Stimulated activated naive CD4-positive, alpha-beta T cell (primary cell): ENCODE data around the gene ZNF606.
"Not testable (repeated sequence)": the region's sequence is repeated elsewhere in the genome, so short reads cannot be mapped to it uniquely, and the experiment has no call there.

Source experiments
- DNase-seq, 6 experiments: peaks; one replicate each; lab custom pipeline; 2025; lab: John Stamatoyannopoulos, UW

The ZNF606 gene

GRCh38 chr19:58010507-58010906, 7.9 kb upstream of the ZNF606 start:
- no peak for DNase-seq

DNA sequence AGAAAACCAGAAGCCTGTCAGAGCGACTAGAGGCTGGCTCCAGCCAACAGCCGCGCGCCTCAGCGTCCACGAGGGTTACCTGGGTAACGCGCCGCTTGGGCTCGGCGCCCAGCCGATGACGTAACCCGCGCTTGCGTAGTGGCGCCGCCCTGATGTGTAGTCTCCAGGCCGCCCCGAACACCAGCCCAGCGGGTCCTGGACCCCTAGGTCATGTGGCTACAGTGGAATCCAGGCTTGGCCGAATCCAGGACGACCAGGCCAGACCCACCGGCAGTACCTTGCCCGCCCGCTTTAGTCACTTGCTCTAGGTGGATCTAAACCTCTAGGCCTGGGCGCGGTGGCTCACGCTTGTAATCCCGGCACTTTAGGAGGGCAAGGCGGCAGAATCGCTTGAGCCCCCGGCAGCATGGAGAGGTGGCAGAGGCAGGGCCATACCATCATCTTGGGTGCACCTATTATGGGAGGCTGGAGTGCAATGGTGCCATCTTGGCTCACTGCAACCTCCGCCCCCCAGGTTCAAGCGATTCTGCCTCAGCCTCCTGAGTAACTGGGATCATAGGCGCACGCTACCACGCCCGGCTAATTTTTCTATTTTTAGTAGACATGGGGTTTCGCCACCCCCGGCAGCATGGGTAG, 7.2 kb upstream of the ZNF606 start:
- peak in 4 of 6 experiments; percentile 2 to 26 (median 19) for DNase-seq

DNA sequence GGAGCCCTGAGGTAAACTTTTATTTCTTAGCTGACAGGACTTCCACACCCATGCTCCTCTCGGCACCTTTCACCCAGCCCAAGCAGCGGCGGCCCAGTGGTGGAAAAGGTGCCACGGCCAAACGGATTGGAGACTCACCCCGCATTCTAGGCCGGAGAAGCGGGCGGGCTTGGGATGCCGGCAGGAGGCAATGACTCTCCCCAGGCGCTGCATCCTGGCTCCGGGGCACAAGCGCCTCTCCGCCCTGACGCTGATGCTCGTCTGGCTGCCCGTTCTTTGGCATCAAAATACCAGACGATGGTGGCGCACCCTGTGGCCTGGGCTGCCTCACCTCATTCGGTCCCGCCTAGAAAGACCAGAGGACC, 6.7 kb upstream of the ZNF606 start:
- no peak for DNase-seq

- not testable (repeated sequence) for DNase-seq
Measured at GRCh38 chr19:58008877-58009276, 6.3 kb upstream of the ZNF606 start.

- DNase-seq: no peak
Measured at GRCh38 chr19:58007285-58007684, 4.7 kb upstream of the ZNF606 start.

- DNase-seq: no peak
Measured at GRCh38 chr19:58003174-58003828, 681 bp upstream of the ZNF606 start.

GRCh38 chr19:58001895-58002369, 688 bp downstream of the ZNF606 start:
- peak in 3 of 6 experiments; percentile 6 to 71 (median 23) for DNase-seq

- DNase-seq: no peak
Measured at GRCh38 chr19:58000677-58001076, 1.9 kb downstream of the ZNF606 start.

DNA sequence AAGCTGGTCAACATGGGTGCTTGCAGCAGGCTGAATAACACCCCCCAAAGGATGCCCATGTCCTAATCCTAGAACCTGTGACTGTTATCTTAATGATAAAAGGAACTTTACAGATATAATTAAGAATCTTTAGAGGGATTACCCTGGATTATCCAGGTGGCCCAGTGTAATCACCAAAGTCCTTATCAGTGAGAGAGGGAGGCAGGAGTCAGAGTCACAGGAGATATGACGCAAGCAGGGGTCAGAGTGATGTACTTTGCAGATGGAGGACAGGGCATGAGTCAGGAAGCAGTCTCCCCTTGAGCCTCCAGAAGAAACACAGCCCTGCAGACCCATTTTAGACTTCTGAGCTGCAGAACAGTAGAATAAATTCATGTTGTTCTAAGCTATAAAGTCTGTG, 9.8 kb downstream of the ZNF606 start:
- DNase-seq: no peak

DNA sequence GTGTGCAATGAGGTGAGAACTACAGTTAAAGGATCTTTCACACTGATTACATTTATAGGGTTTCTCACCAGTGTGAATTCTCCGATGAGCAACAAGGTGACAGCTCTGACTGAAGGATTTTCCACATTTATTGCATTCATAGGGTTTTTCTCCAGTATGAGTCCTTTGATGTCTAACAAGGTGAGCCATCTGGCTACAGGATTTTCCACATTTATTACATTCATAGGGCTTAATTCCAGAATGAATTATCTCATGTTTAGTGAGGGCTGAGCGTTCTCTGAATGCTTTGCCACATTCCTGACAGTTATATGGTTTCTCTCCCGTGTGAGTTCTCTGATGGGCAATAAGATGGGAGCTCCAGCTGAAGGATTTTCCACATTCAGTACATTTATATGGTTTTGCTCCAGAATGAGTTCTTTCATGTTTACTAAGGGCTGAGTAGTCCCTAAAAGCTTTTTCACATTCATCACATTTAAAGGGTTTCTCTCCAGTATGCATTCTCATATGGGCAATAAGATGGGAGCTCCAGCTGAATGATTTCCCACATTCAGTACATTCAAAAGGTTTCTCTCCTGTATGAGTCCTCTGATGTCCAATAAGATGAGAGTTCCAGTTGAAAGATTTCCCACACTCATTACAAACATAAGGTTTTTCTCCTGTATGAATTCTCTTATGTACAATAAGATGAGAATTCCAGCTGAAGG, 23.9 kb downstream of the ZNF606 start:
- DNase-seq: no peak

- no peak for DNase-seq
Measured at GRCh38 chr19:57974434-57974833, 28.2 kb downstream of the ZNF606 start, which contains the start of gene C19orf18. C19orf18 (minus strand) TSS chr19:57974534; CDS start chr19:57974432, 102 bp downstream.

DNA sequence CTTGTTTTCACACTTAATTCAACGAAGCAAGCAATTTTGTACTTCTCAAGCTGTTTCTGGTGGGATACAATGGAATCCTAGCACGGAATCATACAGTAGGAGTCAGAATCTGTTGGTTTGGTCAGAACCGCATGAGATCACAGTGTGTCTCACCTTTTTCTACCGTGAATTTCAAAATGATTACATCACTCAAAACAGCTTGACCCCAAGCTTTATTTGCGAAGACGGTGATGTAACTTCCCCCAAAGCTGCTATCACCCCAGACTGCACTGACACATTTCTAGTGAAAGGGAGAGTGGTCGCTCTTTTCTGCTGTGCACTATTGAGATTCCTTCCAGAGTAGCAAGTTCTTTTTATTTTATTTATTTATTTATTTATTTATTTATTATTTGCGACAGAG, 37.9 kb downstream of the ZNF606 start:
- DNase-seq: no peak

DNA sequence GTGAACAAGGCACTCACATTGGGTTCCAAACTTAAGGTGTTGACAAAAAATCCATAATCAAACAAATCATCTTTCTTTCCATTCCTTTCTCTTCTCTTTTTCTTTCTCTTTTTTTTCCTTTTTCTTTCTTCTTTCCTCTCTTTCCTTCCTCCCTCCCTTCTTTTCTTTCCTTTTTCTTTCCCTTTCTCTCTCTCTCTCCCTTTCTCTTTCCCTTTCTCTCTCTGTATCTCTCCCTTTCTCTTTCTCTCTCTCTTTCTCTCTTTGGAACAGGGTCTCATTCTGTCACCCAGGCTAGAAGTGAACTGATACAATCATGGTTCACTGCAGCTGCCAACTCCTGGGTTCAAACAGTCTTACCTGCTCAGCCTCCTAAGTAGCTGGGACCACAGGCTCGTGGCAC, 40.8 kb downstream of the ZNF606 start:
- no peak for DNase-seq

DNA sequence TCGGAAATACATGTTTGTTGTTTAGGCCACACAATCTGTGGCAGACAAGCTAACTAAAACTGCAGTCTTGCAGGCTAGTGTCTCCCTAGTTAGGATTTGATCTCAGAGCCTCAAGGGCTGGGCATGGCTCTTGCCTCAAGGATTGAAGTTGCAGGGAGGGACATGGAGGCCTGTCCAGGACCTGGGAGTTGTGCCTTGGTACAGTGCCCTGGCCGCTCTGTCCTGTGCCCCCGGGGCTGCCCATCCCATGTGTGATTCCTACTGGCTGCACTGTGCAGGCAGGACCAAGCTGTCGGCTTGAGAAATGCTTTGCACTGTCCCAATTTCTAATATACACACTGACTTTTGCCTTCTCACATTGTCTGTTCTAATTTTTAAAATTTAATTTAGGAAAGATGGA, 47.6 kb downstream of the ZNF606 start:
- DNase-seq: no peak

DNA sequence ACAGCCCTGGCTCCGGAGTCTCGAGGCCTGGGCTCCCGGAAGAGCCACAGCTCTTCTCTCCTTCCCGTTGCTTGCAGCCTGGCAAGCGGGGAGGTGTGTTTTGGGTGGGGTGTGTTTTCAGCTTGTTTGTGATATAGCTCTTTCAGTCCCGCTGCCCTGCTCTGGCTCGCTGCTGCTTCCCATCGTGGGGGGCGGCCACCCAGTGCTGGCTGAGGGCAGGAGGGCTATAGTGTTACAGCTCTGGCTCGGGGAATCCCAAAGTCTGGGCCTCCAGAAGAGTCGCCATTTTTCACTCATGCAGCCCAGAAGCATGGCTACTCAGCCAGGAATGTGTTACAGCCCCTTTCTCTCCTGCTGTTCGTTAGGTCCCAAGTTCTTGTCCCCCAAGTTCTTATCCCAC, 52.9 kb downstream of the ZNF606 start:
- no peak for DNase-seq

DNA sequence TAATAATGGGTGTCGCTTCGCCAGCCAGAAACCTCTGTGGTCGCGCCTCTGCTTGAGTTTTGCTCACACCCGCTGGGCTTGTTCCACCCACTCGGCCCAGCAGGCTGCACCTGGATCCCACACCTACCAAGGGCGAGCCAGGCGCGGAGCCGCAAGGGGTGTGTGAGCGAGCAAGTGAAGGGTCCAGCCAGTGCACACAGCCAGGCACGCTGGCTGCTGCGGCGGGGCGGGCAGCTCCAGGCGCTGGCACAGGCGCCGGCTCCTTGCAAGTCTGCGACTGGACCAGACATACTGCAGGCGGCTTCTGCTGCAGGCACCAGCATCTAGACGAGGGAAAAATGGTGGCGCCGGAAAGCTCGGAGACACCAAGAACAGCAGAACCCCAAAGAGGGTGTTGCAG, 53.3 kb downstream of the ZNF606 start:
- no peak for DNase-seq

- peak; percentile 62 to 86 (median 81) for DNase-seq
Measured at GRCh38 chr19:57947419-57948134, 55.0 kb downstream of the ZNF606 start, which contains the start of gene ZNF256. ZNF256 (minus strand) TSS chr19:57947706; CDS start chr19:57947474, 232 bp downstream.

- DNase-seq: peak in 1 of 6 experiments; percentile 28
Measured at GRCh38 chr19:57947088-57947418, 55.6 kb downstream of the ZNF606 start.

GRCh38 chr19:57946316-57946715, 56.3 kb downstream of the ZNF606 start:
- DNase-seq: no peak

DNA sequence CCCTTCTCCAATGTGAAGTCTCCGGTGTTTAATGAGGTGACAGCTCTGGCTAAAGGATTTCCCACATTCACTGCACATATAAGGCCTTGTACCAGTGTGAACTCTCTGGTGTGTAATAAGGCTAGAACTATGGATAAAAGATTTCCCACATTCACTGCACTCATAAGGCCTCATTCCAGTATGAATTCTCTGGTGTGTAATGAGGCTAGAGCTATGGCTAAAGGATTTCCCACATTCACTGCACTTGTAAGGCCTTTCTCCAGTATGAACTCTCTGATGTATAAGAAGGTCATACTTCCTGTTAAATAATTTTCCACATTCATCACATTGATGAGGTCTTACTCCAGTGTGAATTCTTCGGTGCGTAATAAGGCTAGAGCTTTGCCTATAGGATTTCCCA, 61.0 kb downstream of the ZNF606 start:
- DNase-seq: no peak

DNA sequence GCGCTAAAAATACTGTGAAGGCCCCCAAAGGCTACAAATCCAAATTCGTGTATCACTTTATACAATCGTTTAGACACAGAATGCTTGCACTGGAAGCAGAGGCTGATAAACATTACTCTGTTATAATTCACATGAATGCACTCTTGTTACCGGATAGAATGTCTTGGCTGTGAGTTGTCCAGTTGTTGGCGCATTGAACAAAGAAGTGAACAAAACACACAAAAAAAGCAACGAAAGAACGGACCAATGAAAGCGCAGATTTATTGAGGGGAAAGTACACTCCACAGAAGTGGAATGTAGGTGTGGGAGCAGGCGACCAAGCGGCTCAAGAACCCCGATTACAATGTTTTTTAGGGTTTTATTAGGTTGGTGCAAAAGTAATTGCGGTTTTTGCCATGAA, 66.9 kb downstream of the ZNF606 start:
- no peak for DNase-seq
